Ovary (tissue), 3 donors: ENCODE data around the gene RAB41.

Experiments
- EP300 ChIP-seq: sonication (generic); formaldehyde crosslinking; IDR thresholded peaks from one replicate; pipeline ENCODE4 v1.6.1; 2017; ENCODE audit warnings: antibody characterized with exemption
- POLR2A ChIP-seq: fragments of 450-650 bp; IDR thresholded peaks from one replicate; pipeline ENCODE4 v1.6.1; 2017; ENCODE audit warnings: antibody characterized with exemption, mild to moderate bottlenecking, moderate library complexity
- TF ChIP-seq, protein P1 (sequence below), 3 donors: fragments of 450-650 bp in 2 of 3; fragments of 200-600 bp in 1 of 3; IDR thresholded peaks; one replicate each; pipeline versions ENCODE4 v1.5.1 to v1.8.0; 2016 to 2022; ENCODE audit warnings: antibody characterized with exemption in 3 of 3, mild to moderate bottlenecking in 1 of 3
- donor health status: DM: no; HTN: no; CAD: no.

DNA sequence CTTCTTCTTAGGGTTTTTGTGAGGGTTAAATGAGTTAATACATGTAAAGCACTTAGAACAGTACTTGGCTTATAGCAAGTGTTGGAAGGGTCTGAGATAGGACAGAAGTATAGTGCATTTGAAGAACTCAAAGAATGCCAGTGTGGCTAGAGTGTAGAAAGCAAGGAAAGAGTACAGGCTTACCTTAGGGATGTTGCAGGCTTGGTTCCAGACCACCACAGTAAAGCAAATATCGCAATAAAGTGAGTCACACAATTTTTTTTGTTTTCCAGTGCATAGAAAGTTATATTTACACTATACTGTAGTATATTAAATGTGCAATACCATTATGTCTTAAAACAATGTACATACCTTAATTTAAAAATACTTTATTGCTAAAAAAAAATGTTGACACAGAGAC, 49.2 kb downstream of the RAB41 start:
- TF ChIP-seq, protein P1, sequence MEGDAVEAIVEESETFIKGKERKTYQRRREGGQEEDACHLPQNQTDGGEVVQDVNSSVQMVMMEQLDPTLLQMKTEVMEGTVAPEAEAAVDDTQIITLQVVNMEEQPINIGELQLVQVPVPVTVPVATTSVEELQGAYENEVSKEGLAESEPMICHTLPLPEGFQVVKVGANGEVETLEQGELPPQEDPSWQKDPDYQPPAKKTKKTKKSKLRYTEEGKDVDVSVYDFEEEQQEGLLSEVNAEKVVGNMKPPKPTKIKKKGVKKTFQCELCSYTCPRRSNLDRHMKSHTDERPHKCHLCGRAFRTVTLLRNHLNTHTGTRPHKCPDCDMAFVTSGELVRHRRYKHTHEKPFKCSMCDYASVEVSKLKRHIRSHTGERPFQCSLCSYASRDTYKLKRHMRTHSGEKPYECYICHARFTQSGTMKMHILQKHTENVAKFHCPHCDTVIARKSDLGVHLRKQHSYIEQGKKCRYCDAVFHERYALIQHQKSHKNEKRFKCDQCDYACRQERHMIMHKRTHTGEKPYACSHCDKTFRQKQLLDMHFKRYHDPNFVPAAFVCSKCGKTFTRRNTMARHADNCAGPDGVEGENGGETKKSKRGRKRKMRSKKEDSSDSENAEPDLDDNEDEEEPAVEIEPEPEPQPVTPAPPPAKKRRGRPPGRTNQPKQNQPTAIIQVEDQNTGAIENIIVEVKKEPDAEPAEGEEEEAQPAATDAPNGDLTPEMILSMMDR (IDR thresholded peaks at IDR 0.05) = no peak
- TF ChIP-seq POLR2A (no peak), EP300 (no peak)
